Ishikawa (cell line): ENCODE data around the gene BNIP5.

Experiments used
- CEBPB ChIP-seq: IDR thresholded peaks from 2 replicates; pipeline ENCODE4 v1.6.1; 2012
- CREB1 ChIP-seq: IDR thresholded peaks from 2 replicates; pipeline ENCODE4 v1.6.1; 2012; ENCODE audit warnings: low read depth
- EGR1 ChIP-seq: IDR thresholded peaks from 2 replicates; pipeline ENCODE4 v1.6.1; 2012
- EP300 ChIP-seq: IDR thresholded peaks from 2 replicates; pipeline ENCODE4 v1.6.1; 2012; ENCODE audit warnings: borderline replicate concordance
- FOXM1 ChIP-seq: IDR thresholded peaks from 2 replicates; pipeline ENCODE4 v1.6.1; 2012; ENCODE audit warnings: low read depth, borderline replicate concordance
- MAX ChIP-seq: IDR thresholded peaks from 2 replicates; pipeline ENCODE4 v1.6.1; 2012
- NFIC ChIP-seq: IDR thresholded peaks from 2 replicates; pipeline ENCODE4 v1.6.1; 2012
- RAD21 ChIP-seq: IDR thresholded peaks from 2 replicates; pipeline ENCODE4 v1.6.1; 2012; ENCODE audit warnings: low read depth
- TAF1 ChIP-seq: IDR thresholded peaks from 2 replicates; pipeline ENCODE4 v1.6.1; 2012; ENCODE audit warnings: low read depth, mild to moderate bottlenecking
- TCF12 ChIP-seq: IDR thresholded peaks from 2 replicates; pipeline ENCODE4 v1.6.1; 2012; ENCODE audit warnings: low read depth
- TEAD4 ChIP-seq: IDR thresholded peaks from 2 replicates; pipeline ENCODE4 v1.6.1; 2012
- ZBTB7A ChIP-seq: IDR thresholded peaks from 2 replicates; pipeline ENCODE4 v1.6.1; 2012; ENCODE audit warnings: low read depth
- TF ChIP-seq, protein P1 (sequence below): IDR thresholded peaks from 2 replicates; pipeline ENCODE4 v1.6.1; 2012; ENCODE audit warnings: low read depth, mild to moderate bottlenecking
- TF ChIP-seq, protein P2 (sequence below): IDR thresholded peaks from 2 replicates; pipeline ENCODE4 v1.6.1; 2012

- no peak for TF ChIP-seq EGR1
- no peak for TF ChIP-seq FOXM1
- no peak for TF ChIP-seq NFIC
- no peak for TF ChIP-seq MAX
- no peak for TF ChIP-seq EP300
- TF ChIP-seq, protein P1, sequence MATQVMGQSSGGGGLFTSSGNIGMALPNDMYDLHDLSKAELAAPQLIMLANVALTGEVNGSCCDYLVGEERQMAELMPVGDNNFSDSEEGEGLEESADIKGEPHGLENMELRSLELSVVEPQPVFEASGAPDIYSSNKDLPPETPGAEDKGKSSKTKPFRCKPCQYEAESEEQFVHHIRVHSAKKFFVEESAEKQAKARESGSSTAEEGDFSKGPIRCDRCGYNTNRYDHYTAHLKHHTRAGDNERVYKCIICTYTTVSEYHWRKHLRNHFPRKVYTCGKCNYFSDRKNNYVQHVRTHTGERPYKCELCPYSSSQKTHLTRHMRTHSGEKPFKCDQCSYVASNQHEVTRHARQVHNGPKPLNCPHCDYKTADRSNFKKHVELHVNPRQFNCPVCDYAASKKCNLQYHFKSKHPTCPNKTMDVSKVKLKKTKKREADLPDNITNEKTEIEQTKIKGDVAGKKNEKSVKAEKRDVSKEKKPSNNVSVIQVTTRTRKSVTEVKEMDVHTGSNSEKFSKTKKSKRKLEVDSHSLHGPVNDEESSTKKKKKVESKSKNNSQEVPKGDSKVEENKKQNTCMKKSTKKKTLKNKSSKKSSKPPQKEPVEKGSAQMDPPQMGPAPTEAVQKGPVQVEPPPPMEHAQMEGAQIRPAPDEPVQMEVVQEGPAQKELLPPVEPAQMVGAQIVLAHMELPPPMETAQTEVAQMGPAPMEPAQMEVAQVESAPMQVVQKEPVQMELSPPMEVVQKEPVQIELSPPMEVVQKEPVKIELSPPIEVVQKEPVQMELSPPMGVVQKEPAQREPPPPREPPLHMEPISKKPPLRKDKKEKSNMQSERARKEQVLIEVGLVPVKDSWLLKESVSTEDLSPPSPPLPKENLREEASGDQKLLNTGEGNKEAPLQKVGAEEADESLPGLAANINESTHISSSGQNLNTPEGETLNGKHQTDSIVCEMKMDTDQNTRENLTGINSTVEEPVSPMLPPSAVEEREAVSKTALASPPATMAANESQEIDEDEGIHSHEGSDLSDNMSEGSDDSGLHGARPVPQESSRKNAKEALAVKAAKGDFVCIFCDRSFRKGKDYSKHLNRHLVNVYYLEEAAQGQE, result no peak
- TF ChIP-seq TEAD4, result no peak
- TF ChIP-seq, protein P2, sequence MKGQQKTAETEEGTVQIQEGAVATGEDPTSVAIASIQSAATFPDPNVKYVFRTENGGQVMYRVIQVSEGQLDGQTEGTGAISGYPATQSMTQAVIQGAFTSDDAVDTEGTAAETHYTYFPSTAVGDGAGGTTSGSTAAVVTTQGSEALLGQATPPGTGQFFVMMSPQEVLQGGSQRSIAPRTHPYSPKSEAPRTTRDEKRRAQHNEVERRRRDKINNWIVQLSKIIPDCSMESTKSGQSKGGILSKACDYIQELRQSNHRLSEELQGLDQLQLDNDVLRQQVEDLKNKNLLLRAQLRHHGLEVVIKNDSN, result no peak
- no peak for TF ChIP-seq CEBPB
- TF ChIP-seq TAF1, result no peak
- no peak for TF ChIP-seq CREB1
- no peak for TF ChIP-seq RAD21
- no peak for TF ChIP-seq TCF12
- TF ChIP-seq ZBTB7A, result no peak
Observed at GRCh38 chr6:36370638-36371037, 34.0 kb upstream of the BNIP5 start.
